PFSK-1 (cell line): ENCODE data around the gene CPN1.

Experiments used
- FOXP2 ChIP-seq: optimal IDR thresholded peaks from 2 replicates; pipeline ENCODE3; 2011; ENCODE audit warnings: borderline replicate concordance, control low read depth, inconsistent platforms; ENCODE audit not compliant: insufficient read depth; ENCODE audit errors: extremely low read length, extremely low read depth
- POLR2AphosphoS5 ChIP-seq: IDR thresholded peaks from 2 replicates; pipeline ENCODE4 v1.6.1; 2012; ENCODE audit warnings: low read depth, mild to moderate bottlenecking, control low read depth, low read length, moderate library complexity
- REST ChIP-seq, 2 experiments: IDR thresholded peaks; 2 replicates each; pipeline versions ENCODE4 v1.6.1 to v1.8.0; 2011 to 2012; ENCODE audit warnings: low read depth in 2 of 2, low read length in 2 of 2, control low read depth in 1 of 2, inconsistent platforms in 1 of 2, mild to moderate bottlenecking in 1 of 2, moderate library complexity in 1 of 2; ENCODE audit not compliant: insufficient read depth in 1 of 2
- SIN3A ChIP-seq: IDR thresholded peaks from 2 replicates; pipeline ENCODE4 v1.6.1; 2012; ENCODE audit warnings: mild to moderate bottlenecking, low read length, moderate library complexity, borderline replicate concordance; ENCODE audit not compliant: insufficient read depth
- TAF1 ChIP-seq: IDR thresholded peaks from 2 replicates; pipeline ENCODE4 v1.6.1; 2012; ENCODE audit warnings: low read length, control low read depth, borderline replicate concordance; ENCODE audit not compliant: insufficient read depth

The CPN1 gene

GRCh38 chr10:100009283-100009792 is 72.3 kb downstream of the CPN1 start:
- TF ChIP-seq TAF1 (no peak), REST (IDR thresholded peaks at IDR 0.05; ENCODE audit: insufficient read depth in 1 of 2, low read depth in 2 of 2, low read length in 2 of 2) (no peak), POLR2AphosphoS5 (no peak), FOXP2 (no peak), SIN3A (no peak; the same call in 1 of the 2 replicates)

- TF ChIP-seq SIN3A, result no peak
- no peak for TF ChIP-seq REST (IDR thresholded peaks at IDR 0.05; ENCODE audit: insufficient read depth in 1 of 2, low read depth in 2 of 2, low read length in 2 of 2)
- TF ChIP-seq TAF1, result no peak
- no peak for TF ChIP-seq POLR2AphosphoS5
Measured at GRCh38 chr10:100008708-100009282, 72.9 kb downstream of the CPN1 start.

GRCh38 chr10:100008142-100008522 is 73.5 kb downstream of the CPN1 start:
- no peak for TF ChIP-seq REST (IDR thresholded peaks at IDR 0.05; ENCODE audit: insufficient read depth in 1 of 2, low read depth in 2 of 2, low read length in 2 of 2)
- TF ChIP-seq TAF1, result no peak
- TF ChIP-seq SIN3A, result no peak
- no peak for TF ChIP-seq POLR2AphosphoS5
- no peak for TF ChIP-seq FOXP2

- TF ChIP-seq TAF1 (no peak), SIN3A (no peak), REST (IDR thresholded peaks at IDR 0.05; ENCODE audit: insufficient read depth in 1 of 2, low read depth in 2 of 2, low read length in 2 of 2) (no peak), FOXP2 (no peak), POLR2AphosphoS5 (no peak)
Measured at GRCh38 chr10:100007231-100008141, 74.2 kb downstream of the CPN1 start.
